SK-N-SH treated with all-trans-retinoic acid at 6 μM for 48 hours (cell line): ENCODE measurements around the gene VMO1.

ENCODE experiments used
- ATAC-seq: fragments of 200-7000 bp; cut with Tn5 transposase; 3 replicates; pipeline ENCODE4 v1.9.1; 2020; ENCODE audit warnings: mild to moderate bottlenecking, moderate library complexity
- ARNTL ChIP-seq: fragments of 450-650 bp; formaldehyde crosslinking; IDR thresholded peaks from 2 replicates; pipeline ENCODE4 v1.5.0; 2020; ENCODE audit warnings: low read depth, mild to moderate bottlenecking, moderate library complexity, borderline replicate concordance
- CREB5 ChIP-seq: fragments of 250-450 bp; sonication (Bioruptor Pico); IDR thresholded peaks from 2 replicates; pipeline ENCODE4 v1.5.1; 2020; ENCODE audit warnings: low read depth, mild to moderate bottlenecking, moderate library complexity
- CSDC2 ChIP-seq: fragments of 250-450 bp; sonication (Bioruptor Pico); IDR thresholded peaks from 2 replicates; pipeline ENCODE4 v1.5.0; 2020; ENCODE audit warnings: mild to moderate bottlenecking, moderate library complexity
- CSRNP3 ChIP-seq: fragments of 250-450 bp; sonication (Bioruptor Pico); IDR thresholded peaks from 2 replicates; pipeline ENCODE4 v1.5.1; 2021; ENCODE audit warnings: mild to moderate bottlenecking, moderate library complexity
- ESRRG ChIP-seq: fragments of 250-450 bp; sonication (Bioruptor Pico); IDR thresholded peaks from 2 replicates; pipeline ENCODE4 v1.6.1; 2021; ENCODE audit warnings: mild to moderate bottlenecking
- GLIS3 ChIP-seq: fragments of 250-450 bp; sonication (Bioruptor Pico); IDR thresholded peaks from 2 replicates; pipeline ENCODE4 v1.5.0; 2020; ENCODE audit warnings: mild to moderate bottlenecking, moderate library complexity
- OSR1 ChIP-seq: fragments of 250-450 bp; sonication (Bioruptor Pico); IDR thresholded peaks from 2 replicates; pipeline ENCODE4 v1.8.0; 2022; ENCODE audit warnings: moderate library complexity, mild to moderate bottlenecking, inconsistent platforms
- PATZ1 ChIP-seq: fragments of 250-450 bp; sonication (Bioruptor Pico); IDR thresholded peaks from 2 replicates; pipeline ENCODE4 v1.8.0; 2020; ENCODE audit warnings: mild to moderate bottlenecking, moderate library complexity, borderline replicate concordance
- POU6F1 ChIP-seq: fragments of 250-450 bp; sonication (Bioruptor Pico); IDR thresholded peaks from 2 replicates; pipeline ENCODE4 v1.8.0; 2021; ENCODE audit warnings: low read depth, mild to moderate bottlenecking, moderate library complexity, borderline replicate concordance
- PPARA ChIP-seq: fragments of 250-450 bp; sonication (Bioruptor Pico); IDR thresholded peaks from 2 replicates; pipeline ENCODE4 v1.5.0; 2020; ENCODE audit warnings: mild to moderate bottlenecking, borderline replicate concordance
- SNAI2 ChIP-seq: fragments of 250-450 bp; sonication (Bioruptor Pico); IDR thresholded peaks from 2 replicates; pipeline ENCODE4 v1.5.0; 2020; ENCODE audit warnings: mild to moderate bottlenecking, moderate library complexity
- TOX ChIP-seq: fragments of 250-450 bp; sonication (Bioruptor Pico); IDR thresholded peaks from 2 replicates; pipeline ENCODE4 v1.8.0; 2021; ENCODE audit warnings: mild to moderate bottlenecking, moderate library complexity, borderline replicate concordance
- TSHZ2 ChIP-seq: fragments of 250-450 bp; sonication (Bioruptor Pico); IDR thresholded peaks from 2 replicates; pipeline ENCODE4 v1.5.0; 2020; ENCODE audit warnings: mild to moderate bottlenecking, moderate library complexity
- ZC3H10 ChIP-seq: fragments of 250-450 bp; sonication (Bioruptor Pico); IDR thresholded peaks from 2 replicates; pipeline ENCODE4 v1.5.1; 2021; ENCODE audit warnings: mild to moderate bottlenecking, moderate library complexity
- ZFP30 ChIP-seq: fragments of 450-650 bp; formaldehyde crosslinking; IDR thresholded peaks from 2 replicates; pipeline ENCODE4 v1.5.0; 2022; ENCODE audit warnings: mild to moderate bottlenecking, moderate library complexity
- ZNF565 ChIP-seq: fragments of 450-650 bp; formaldehyde crosslinking; conservative IDR thresholded peaks from 2 replicates; pipeline ENCODE4 v1.5.0; 2020; ENCODE audit warnings: low read depth, mild to moderate bottlenecking, moderate library complexity
- ZNF8 ChIP-seq: fragments of 450-650 bp; formaldehyde crosslinking; IDR thresholded peaks from 2 replicates; pipeline ENCODE4 v1.5.0; 2020; ENCODE audit warnings: mild to moderate bottlenecking, moderate library complexity

Gene VMO1

GRCh38 chr17:4748686-4749085 is 37.5 kb downstream of the VMO1 start:
- no peak for ATAC-seq
- TF ChIP-seq SNAI2 = no peak
- TF ChIP-seq CREB5 (CRISPR knock-in tag) = no peak
- no peak for TF ChIP-seq PATZ1 (CRISPR knock-in tag)
- TF ChIP-seq PPARA (CRISPR knock-in tag) = no peak
- TF ChIP-seq POU6F1 = no peak
- TF ChIP-seq TSHZ2 (CRISPR knock-in tag) = no peak
- TF ChIP-seq GLIS3 (CRISPR knock-in tag) = no peak
- no peak for TF ChIP-seq ZNF565

GRCh38 chr17:4747847-4748246 is 38.3 kb downstream of the VMO1 start:
- TF ChIP-seq CSDC2 (CRISPR knock-in tag) = no peak
- TF ChIP-seq GLIS3 (CRISPR knock-in tag) = no peak
- TF ChIP-seq ZFP30 (CRISPR knock-in tag) = no peak
- no peak for TF ChIP-seq TOX (CRISPR knock-in tag)
- TF ChIP-seq, all 23 proteins: peak for 0
- peak; percentile 59 for ATAC-seq

GRCh38 chr17:4744999-4745969 is 40.9 kb downstream of the VMO1 start:
- ATAC-seq = no peak
- TF ChIP-seq TSHZ2 (CRISPR knock-in tag) (no peak), ESRRG (CRISPR knock-in tag) (no peak), GLIS3 (CRISPR knock-in tag) (no peak), CSDC2 (CRISPR knock-in tag) (no peak), ZNF565 (no peak), CSRNP3 (CRISPR knock-in tag) (no peak), SNAI2 (no peak), OSR1 (CRISPR knock-in tag) (no peak), ZC3H10 (CRISPR knock-in tag) (no peak), ZFP30 (CRISPR knock-in tag) (no peak), ZNF8 (no peak), ARNTL (CRISPR knock-in tag) (no peak), PPARA (CRISPR knock-in tag) (no peak), CREB5 (CRISPR knock-in tag) (no peak)
